Adrenal gland (tissue), 12 donors: ENCODE data around the gene DNAAF5. TPM values are rescaled to one million over a fixed set of nuclear protein-coding genes. Genes with fewer than 3 reads are reported as not detected.

Experiments
- DNase-seq, 7 donors: peaks; one replicate each; pipeline ENCODE4 v3.0.0-alpha.2; 2019 to 2020
- H3K27ac ChIP-seq, 5 donors: fragments of 200-600 bp; sonication (generic) in 4 of 5; 1 replicate in 3 of 5; 2 replicates in 2 of 5; pipeline versions ENCODE4 v1.5.1 to v1.8.0; 2016 to 2020; ENCODE audit warnings: mild to moderate bottlenecking in 1 of 5
- H3K27me3 ChIP-seq: fragments of 200-600 bp; 2 replicates; pipeline ENCODE4 v1.8.0; 2021
- H3K36me3 ChIP-seq, 2 donors: fragments of 200-600 bp; replicated peaks in 1 of 2; 1 replicate in 1 of 2; 2 replicates in 1 of 2; pipeline versions ENCODE4 v1.5.1 to v1.8.0; 2018 to 2022
- H3K4me1 ChIP-seq, 2 donors: fragments of 200-600 bp; replicated peaks in 1 of 2; 1 replicate in 1 of 2; 2 replicates in 1 of 2; pipeline versions ENCODE4 v1.5.1 to v1.8.0; 2018 to 2021
- H3K4me3 ChIP-seq, 4 donors: fragments of 200-600 bp; sonication (generic) in 3 of 4; one replicate each; pipeline ENCODE4 v1.5.1; 2016 to 2018
- H3K9me3 ChIP-seq, 3 donors: fragments of 200-600 bp; sonication (generic) in 1 of 3; replicated peaks in 1 of 3; 1 replicate in 2 of 3; 2 replicates in 1 of 3; pipeline versions ENCODE4 v1.5.1 to v1.8.0; 2016 to 2021
- CTCF ChIP-seq, 6 experiments: fragments of 450-650 bp in 4 of 6; fragments of 200-600 bp in 2 of 6; sonication (generic) in 1 of 6; IDR thresholded peaks; 1 replicate in 5 of 6; 2 replicates in 1 of 6; pipeline versions ENCODE4 v1.5.1 to v1.8.0; 2016 to 2021; ENCODE audit warnings: antibody characterized with exemption in 6 of 6, mild to moderate bottlenecking in 2 of 6, moderate library complexity in 1 of 6
- POLR2A ChIP-seq, 2 donors: fragments of 450-650 bp; IDR thresholded peaks; one replicate each; pipeline ENCODE4 v1.6.1; 2017; ENCODE audit warnings: antibody characterized with exemption in 2 of 2, mild to moderate bottlenecking in 2 of 2, moderate library complexity in 1 of 2
- WGBS, 4 donors: extraction: QIAGEN DNeasy Blood & Tissue Kit in 2 of 4; methylation state at CpG; one replicate each; pipeline versions ENCODE4 v1.1.5 to v1.1.7; 2013 to 2017; 5-methylcytosine and 5-hydroxymethylcytosine counted together
- intact Hi-C, 2 donors: fragments of 100-400 bp; cut with DNase I; formaldehyde crosslinking; loops; one replicate each; pipeline versions ENCODE4 v1.14.1 to v1.15.0; 2022 to 2023
- polyA plus RNA-seq, 3 donors: library from polyadenylated mRNA; stranded (reverse); fragments of 200-250 nt in 2 of 3; fragments of 350-450 nt in 1 of 3; fragmentation: Illumina TruSeq in 1 of 3; extraction: RNeasy Lipid Tissue Mini Kit (QIAGEN cat#74804) in 1 of 3; gene quantifications; one replicate each; pipeline ENCODE4 v1.2.3, GENCODE V29; 2013 to 2014
- total RNA-seq, 9 donors: library from RNA; depleted of rRNA in 4 of 9; stranded (reverse); fragments of >200 nt in 4 of 9; fragments of 120-200 nt in 1 of 9; fragmentation: NEBNext Ultra II Directional in 1 of 9; extraction: Animal tissue kit (Norgen Biotek cat#: 25700) in 1 of 9; gene quantifications; one replicate each; pipeline versions ENCODE4 v1.1.0 to v1.2.4, GENCODE V29; 2013 to 2023
- donor health status: healthy with polysubstance abuse.
- donor health status: Bipolar disorder and iron deficiency.
- donor health status: DM: yes; HTN: yes; CAD: no.
- donor health status: DM: no; HTN: no; CAD: no.
- donor health status: DM: no; HTN: no; CAD: no.
- donor health status: DM: yes; HTN: yes; CAD: no.

DNAAF5 gene
- total and polyA plus RNA-seq, 12 donors = 7.9 to 32.7 (median 19.4) TPM

DNA sequence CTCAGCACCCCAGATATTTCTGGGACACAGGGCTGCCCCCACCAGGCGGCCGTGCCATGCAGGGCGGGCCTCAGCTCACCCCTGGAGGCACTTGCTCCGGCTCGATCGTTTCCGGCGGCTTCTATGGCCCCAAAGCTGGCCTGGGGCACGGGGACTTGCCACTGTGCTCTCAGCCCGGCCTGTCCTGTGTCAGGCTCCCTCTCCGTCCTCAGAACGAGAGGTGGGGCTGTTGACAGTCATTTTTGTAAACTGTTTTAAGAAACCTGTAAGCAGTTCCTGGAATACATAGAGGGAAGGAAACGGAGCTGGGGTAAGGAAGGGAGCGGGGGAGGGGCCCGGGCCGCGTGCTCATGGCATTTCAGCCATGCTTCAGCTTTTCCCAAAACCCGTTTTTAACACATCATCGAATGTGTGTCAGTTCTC, 31.3 kb downstream of the DNAAF5 start:
- H3K27ac ChIP-seq = no peak overlapping the region
- H3K4me1 ChIP-seq = no peaks in the 10 kb centered on the region
- intact Hi-C loops = no loop called here
- TF ChIP-seq POLR2A (IDR thresholded peaks at IDR 0.05) (no peak), CTCF (IDR thresholded peaks at IDR 0.05) (no peak)
- H3K9me3 ChIP-seq = no peaks in the 10 kb centered on the region
- 85 to 95% (median 90%) methylated on average over 11 to 19 of the region's 19 CpGs for WGBS, 4 donors
- no peak for DNase-seq
- H3K36me3 ChIP-seq = peaks cover 0 to 60% of the 10 kb centered on the region in 2 donors
- no peaks in the 10 kb centered on the region for H3K27me3 ChIP-seq
- H3K4me3 ChIP-seq = no peak overlapping the region

DNA sequence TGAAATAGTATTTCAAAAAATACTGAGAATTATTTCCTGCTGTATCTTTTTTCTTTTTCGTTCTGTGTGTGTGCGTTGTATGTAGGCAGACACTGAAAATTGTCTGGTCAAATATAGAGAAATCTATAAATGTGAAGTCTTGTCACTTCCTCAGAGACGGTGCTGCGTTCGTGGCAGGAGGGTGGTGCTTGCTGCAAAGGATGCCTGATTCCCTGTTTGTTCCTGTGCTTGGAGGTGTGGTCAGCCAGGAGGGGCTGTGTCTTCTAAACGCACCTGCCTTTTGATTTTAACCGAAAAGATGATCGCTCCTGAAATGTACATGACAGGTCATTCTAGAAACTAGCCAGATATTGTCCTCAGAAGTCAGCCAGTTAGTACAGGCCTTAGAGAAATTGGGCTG, 33.1 kb downstream of the DNAAF5 start:
- H3K27me3 ChIP-seq = no peaks in the 10 kb centered on the region
- H3K9me3 ChIP-seq = no peaks in the 10 kb centered on the region
- H3K4me1 ChIP-seq = no peaks in the 10 kb centered on the region
- no peak overlapping the region for H3K27ac ChIP-seq
- WGBS, 4 donors = 89 to 93% (median 93%) methylated on average over 8 of the region's 8 CpGs
- intact Hi-C loops = no loop called here
- H3K4me3 ChIP-seq = no peak overlapping the region
- no peak for TF ChIP-seq CTCF (IDR thresholded peaks at IDR 0.05)
- no peak for TF ChIP-seq POLR2A (IDR thresholded peaks at IDR 0.05)
- no peak for DNase-seq
- peaks cover 0 to 73% of the 10 kb centered on the region in 2 donors for H3K36me3 ChIP-seq

GRCh38 chr7:760006-760405, 33.5 kb downstream of the DNAAF5 start:
- no peak for DNase-seq
- intact Hi-C loops = no loop called here
- H3K4me3 ChIP-seq = no peak overlapping the region
- H3K9me3 ChIP-seq = no peaks in the 10 kb centered on the region
- WGBS, 4 donors = 68 to 91% (median 83%) methylated on average over 16 of the region's 16 CpGs
- no peak overlapping the region for H3K27ac ChIP-seq
- no peaks in the 10 kb centered on the region for H3K27me3 ChIP-seq
- no peaks in the 10 kb centered on the region for H3K4me1 ChIP-seq
- peaks cover 0 to 73% of the 10 kb centered on the region in 2 donors for H3K36me3 ChIP-seq
- TF ChIP-seq CTCF (IDR thresholded peaks at IDR 0.05) = no peak

DNA sequence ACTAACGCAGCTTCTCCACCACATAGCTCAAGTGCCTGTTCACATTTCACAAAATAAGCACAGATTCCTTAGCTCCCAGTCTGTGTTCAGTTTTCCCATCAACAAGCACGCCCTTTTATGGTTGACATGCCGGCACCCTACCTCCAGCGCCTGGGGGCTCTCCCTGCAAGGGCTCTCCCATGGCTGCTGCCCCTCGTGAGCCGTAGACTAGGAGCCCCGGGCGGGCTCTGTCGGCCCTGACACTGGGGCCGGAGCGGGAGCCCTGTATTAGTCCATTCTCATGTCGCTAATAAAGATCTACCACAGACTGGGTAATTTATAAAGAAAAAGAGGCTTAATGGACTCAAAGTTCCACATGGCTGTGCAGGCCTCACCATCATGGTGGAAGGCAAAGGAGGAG, 34.6 kb downstream of the DNAAF5 start:
- peaks cover 0 to 75% of the 10 kb centered on the region in 2 donors for H3K36me3 ChIP-seq
- intact Hi-C loops = no loop called here
- DNase-seq = no peak

More for the DNA sequence above, 34.6 kb downstream of the DNAAF5 start:
- no peaks in the 10 kb centered on the region for H3K4me1 ChIP-seq
- no peak overlapping the region for H3K27ac ChIP-seq
- H3K9me3 ChIP-seq = no peaks in the 10 kb centered on the region
- WGBS, 4 donors = 94 to 100% (median 98%) methylated on average over 11 to 12 of the region's 12 CpGs
- no peak for TF ChIP-seq CTCF (IDR thresholded peaks at IDR 0.05)
- no peak for TF ChIP-seq POLR2A (IDR thresholded peaks at IDR 0.05)
- no peaks in the 10 kb centered on the region for H3K27me3 ChIP-seq
- no peak overlapping the region for H3K4me3 ChIP-seq
